Retina (tissue), 1 donor: ENCODE data around the gene TLE1.

ENCODE experiments used
- DNase-seq: peaks from one replicate; pipeline ENCODE4 v3.0.0-alpha.2; 2016

The TLE1 gene

GRCh38 chr9:81686614-81687520 is 2.5 kb downstream of the TLE1 start:
- DNase-seq = peak; percentile 94

- no peak for DNase-seq
Observed at GRCh38 chr9:81685763-81686613, 3.4 kb downstream of the TLE1 start.

- no peak for DNase-seq
Observed at GRCh38 chr9:81684635-81685034, 4.7 kb downstream of the TLE1 start.

GRCh38 chr9:81683704-81684103 is 5.6 kb downstream of the TLE1 start:
- DNase-seq = no peak

GRCh38 chr9:81683238-81683637 is 6.1 kb downstream of the TLE1 start:
- peak; percentile 81 for DNase-seq

- no peak for DNase-seq
Observed at GRCh38 chr9:81682797-81683196, 6.5 kb downstream of the TLE1 start.

- no peak for DNase-seq
Observed at GRCh38 chr9:81682177-81682576, 7.2 kb downstream of the TLE1 start.

GRCh38 chr9:81680506-81680905 is 8.8 kb downstream of the TLE1 start:
- no peak for DNase-seq

- DNase-seq = no peak
Observed at GRCh38 chr9:81680006-81680405, 9.3 kb downstream of the TLE1 start.

- DNase-seq = no peak
Observed at GRCh38 chr9:81678088-81678487, 11.3 kb downstream of the TLE1 start.

GRCh38 chr9:81676395-81676794 is 13.0 kb downstream of the TLE1 start:
- DNase-seq = no peak

- DNase-seq = no peak
Observed at GRCh38 chr9:81673310-81673709, 16.0 kb downstream of the TLE1 start.

GRCh38 chr9:81671880-81672280 is 17.5 kb downstream of the TLE1 start:
- no peak for DNase-seq

GRCh38 chr9:81669866-81670265 is 19.5 kb downstream of the TLE1 start:
- no peak for DNase-seq

- DNase-seq = peak; percentile 71
Observed at GRCh38 chr9:81669041-81669651, 20.2 kb downstream of the TLE1 start.

GRCh38 chr9:81666123-81666522 is 23.2 kb downstream of the TLE1 start:
- DNase-seq = no peak

GRCh38 chr9:81665322-81665871 is 23.9 kb downstream of the TLE1 start:
- peak; percentile 78 for DNase-seq

GRCh38 chr9:81664638-81665222 is 24.6 kb downstream of the TLE1 start:
- DNase-seq = no peak

GRCh38 chr9:81661339-81661738 is 28.0 kb downstream of the TLE1 start:
- DNase-seq = no peak

GRCh38 chr9:81656871-81657337 is 32.4 kb downstream of the TLE1 start:
- DNase-seq = no peak

GRCh38 chr9:81656004-81656403 is 33.3 kb downstream of the TLE1 start:
- DNase-seq = no peak

GRCh38 chr9:81653240-81653639 is 36.1 kb downstream of the TLE1 start:
- DNase-seq = no peak
